Spleen (tissue), 11 donors: Measurements from ENCODE around the gene ADGRD1. TPM values are rescaled to one million over a fixed set of nuclear protein-coding genes. Genes with fewer than 3 reads are reported as not detected.

Source experiments
- DNase-seq: peaks from one replicate; pipeline ENCODE4 v3.0.0-alpha.2; 2020
- H3K27ac ChIP-seq, 8 donors: fragments of 200-600 bp; sonication (generic) in 7 of 8; 1 replicate in 4 of 8; 2 replicates in 4 of 8; pipeline versions ENCODE4 v1.5.0 to v1.8.0; 2016 to 2021; ENCODE audit warnings: inconsistent platforms in 4 of 8, mild to moderate bottlenecking in 4 of 8, moderate library complexity in 1 of 8
- H3K27me3 ChIP-seq, 7 donors: fragments of 200-600 bp; sonication (generic) in 6 of 7; replicated peaks in 1 of 7; 1 replicate in 4 of 7; 2 replicates in 3 of 7; pipeline versions ENCODE4 v1.5.0 to v1.8.0; 2016 to 2021; ENCODE audit warnings: inconsistent platforms in 3 of 7, mild to moderate bottlenecking in 1 of 7
- H3K36me3 ChIP-seq, 6 donors: fragments of 200-600 bp; sonication (generic) in 5 of 6; 1 replicate in 4 of 6; 2 replicates in 2 of 6; pipeline versions ENCODE4 v1.5.0 to v1.8.0; 2016 to 2021; ENCODE audit warnings: inconsistent platforms in 2 of 6
- H3K4me1 ChIP-seq, 6 donors: fragments of 200-600 bp; sonication (generic) in 5 of 6; 1 replicate in 3 of 6; 2 replicates in 3 of 6; pipeline versions ENCODE4 v1.5.0 to v1.8.0; 2016 to 2021; ENCODE audit warnings: inconsistent platforms in 3 of 6
- H3K4me3 ChIP-seq, 8 donors: fragments of 200-600 bp; sonication (generic) in 7 of 8; 1 replicate in 4 of 8; 2 replicates in 4 of 8; pipeline versions ENCODE4 v1.5.0 to v1.8.0; 2016 to 2021; ENCODE audit warnings: inconsistent platforms in 4 of 8, mild to moderate bottlenecking in 4 of 8, moderate library complexity in 2 of 8
- H3K9me3 ChIP-seq, 8 donors: fragments of 200-600 bp; sonication (generic) in 7 of 8; 1 replicate in 4 of 8; 2 replicates in 4 of 8; pipeline versions ENCODE4 v1.5.0 to v1.8.0; 2016 to 2021; ENCODE audit warnings: inconsistent platforms in 4 of 8
- CTCF ChIP-seq, 11 experiments: fragments of 200-600 bp in 7 of 11; fragments of 450-650 bp in 4 of 11; sonication (generic) in 4 of 11; IDR thresholded peaks in 8 of 11; conservative IDR thresholded peaks in 3 of 11; 1 replicate in 7 of 11; 2 replicates in 4 of 11; pipeline versions ENCODE4 v1.4.0 to v1.8.0; 2016 to 2021; ENCODE audit warnings: antibody characterized with exemption in 11 of 11, inconsistent platforms in 4 of 11, mild to moderate bottlenecking in 1 of 11
- POLR2A ChIP-seq, 3 donors: fragments of 450-650 bp; IDR thresholded peaks; one replicate each; pipeline ENCODE4 v1.5.1; 2017; ENCODE audit warnings: antibody characterized with exemption in 3 of 3, mild to moderate bottlenecking in 1 of 3
- POLR2AphosphoS5 ChIP-seq, 3 donors: sonication (generic); formaldehyde crosslinking; IDR thresholded peaks; one replicate each; pipeline ENCODE4 v1.5.1; 2017; ENCODE audit warnings: antibody characterized with exemption in 3 of 3
- WGBS, 5 donors: extraction: QIAGEN DNeasy Blood & Tissue Kit in 3 of 5; methylation state at CpG; one replicate each; pipeline versions ENCODE4 v1.1.5 to v1.1.7; 2013 to 2018; 5-methylcytosine and 5-hydroxymethylcytosine counted together
- intact Hi-C: fragments of 100-400 bp; cut with DNase I; formaldehyde crosslinking; loops from one replicate; pipeline ENCODE4 v1.15.0; 2023; ENCODE audit warnings: low total_unique reads
- polyA plus RNA-seq, 3 donors: library from polyadenylated mRNA; stranded (reverse); fragments of 200-250 nt; gene quantifications; one replicate each; pipeline ENCODE4 v1.2.1, GENCODE V29; 2013
- total RNA-seq, 7 donors: library from RNA; depleted of rRNA in 3 of 7; stranded (reverse); fragments of >200 nt in 3 of 7; fragmentation: NEBNext Ultra II Directional in 4 of 7; extraction: Animal tissue kit (Norgen Biotek cat#: 25700) in 4 of 7; gene quantifications; one replicate each; pipeline versions ENCODE4 v1.1.0 to v1.2.1, GENCODE V29; 2016 to 2021
- donor health status: healthy with polysubstance abuse.
- donor health status: DM: no; HTN: no; CAD: no; lungs with moderate emphysema.
- donor health status: DM: no; HTN: no; CAD: no.
- donor health status: Bipolar disorder and iron deficiency.
- donor health status: healthy.
- donor health status: DM: no; HTN: no; CAD: no.
- donor health status: DM: yes; HTN: yes; CAD: no.

ADGRD1 gene
- total and polyA plus RNA-seq, 10 donors, result 0.89 to 9.7 (median 4.8) TPM

GRCh38 chr12:131065279-131065678, 111.6 kb downstream of the ADGRD1 start:
- Histone ChIP-seq H3K4me1 (no peaks in the 10 kb centered on the region), H3K27me3 (peaks cover 0 to 16% (median 0%) of the 10 kb centered on the region in 7 donors), H3K36me3 (no peaks in the 10 kb centered on the region), H3K4me3 (no peak overlapping the region), H3K9me3 (no peaks in the 10 kb centered on the region), H3K27ac (no peak overlapping the region)
- TF ChIP-seq CTCF (IDR thresholded peaks at IDR 0.05 in 8 of 11, conservative IDR thresholded peaks at IDR 0.05 in 3 of 11), result no peak
- intact Hi-C loops, result no loop called here
- DNase-seq, result peak; percentile 62
- 68 to 90% (median 76%) methylated on average over 11 of the region's 11 CpGs for WGBS, 5 donors

GRCh38 chr12:131065801-131066200, 112.1 kb downstream of the ADGRD1 start:
- H3K27me3 ChIP-seq, result peaks cover 0 to 13% (median 0%) of the 10 kb centered on the region in 7 donors
- no peaks in the 10 kb centered on the region for H3K4me1 ChIP-seq
- H3K27ac ChIP-seq, result no peak overlapping the region
- H3K36me3 ChIP-seq, result no peaks in the 10 kb centered on the region
- no peak overlapping the region for H3K4me3 ChIP-seq
- DNase-seq, result no peak
- TF ChIP-seq POLR2A (IDR thresholded peaks at IDR 0.05), result no peak
- intact Hi-C loops, result no loop called here
- WGBS, 5 donors, result 74 to 83% (median 82%) methylated on average over 3 to 4 of the region's 4 CpGs
- no peaks in the 10 kb centered on the region for H3K9me3 ChIP-seq

GRCh38 chr12:131066207-131066885, 112.6 kb downstream of the ADGRD1 start:
- H3K27me3 ChIP-seq, result peaks cover 0 to 11% (median 0%) of the 10 kb centered on the region in 7 donors
- TF ChIP-seq POLR2AphosphoS5 (IDR thresholded peaks at IDR 0.05) (no peak), POLR2A (IDR thresholded peaks at IDR 0.05) (no peak), CTCF (IDR thresholded peaks at IDR 0.05 in 8 of 11, conservative IDR thresholded peaks at IDR 0.05 in 3 of 11) (no peak)
- H3K36me3 ChIP-seq, result no peaks in the 10 kb centered on the region
- no peaks in the 10 kb centered on the region for H3K9me3 ChIP-seq
- DNase-seq, result peak; percentile 64
- 66 to 88% (median 81%) methylated on average over 24 to 27 of the region's 27 CpGs for WGBS, 5 donors
- intact Hi-C loops, result no loop called here
- no peak overlapping the region for H3K27ac ChIP-seq
- H3K4me1 ChIP-seq, result no peaks in the 10 kb centered on the region
- H3K4me3 ChIP-seq, result no peak overlapping the region

- 87 to 93% (median 88%) methylated on average over 14 of the region's 14 CpGs for WGBS, 5 donors
- Histone ChIP-seq H3K4me1 (no peaks in the 10 kb centered on the region), H3K27ac (no peak overlapping the region), H3K9me3 (no peaks in the 10 kb centered on the region), H3K27me3 (peaks cover 0 to 11% (median 0%) of the 10 kb centered on the region in 7 donors), H3K36me3 (no peaks in the 10 kb centered on the region), H3K4me3 (no peak overlapping the region)
- TF ChIP-seq CTCF (IDR thresholded peaks at IDR 0.05 in 8 of 11, conservative IDR thresholded peaks at IDR 0.05 in 3 of 11) (no peak), POLR2A (IDR thresholded peaks at IDR 0.05) (no peak), POLR2AphosphoS5 (IDR thresholded peaks at IDR 0.05) (no peak)
- intact Hi-C loops, result no loop called here
- peak; percentile 50 for DNase-seq
Observed at GRCh38 chr12:131066886-131067490, 113.3 kb downstream of the ADGRD1 start.
